GM21717 (cell line): ENCODE measurements around the gene CACNA1S.

Experiments used
- ATAC-seq: cut with Tn5 transposase; IDR thresholded peaks from one replicate; pipeline ENCODE4 v1.9.1; 2021; ENCODE audit warnings: mild to moderate bottlenecking, moderate library complexity; ENCODE audit not compliant: unreplicated experiment

CACNA1S gene

GRCh38 chr1:201140235-201140940 is 28.2 kb upstream of the CACNA1S start:
- ATAC-seq, result no peak

GRCh38 chr1:201139756-201140155 is 27.5 kb upstream of the CACNA1S start:
- ATAC-seq, result no peak

- ATAC-seq, result no peak
Measured at GRCh38 chr1:201139306-201139705, 27.1 kb upstream of the CACNA1S start.

GRCh38 chr1:201138311-201138840 is 26.1 kb upstream of the CACNA1S start:
- ATAC-seq, result no peak

DNA sequence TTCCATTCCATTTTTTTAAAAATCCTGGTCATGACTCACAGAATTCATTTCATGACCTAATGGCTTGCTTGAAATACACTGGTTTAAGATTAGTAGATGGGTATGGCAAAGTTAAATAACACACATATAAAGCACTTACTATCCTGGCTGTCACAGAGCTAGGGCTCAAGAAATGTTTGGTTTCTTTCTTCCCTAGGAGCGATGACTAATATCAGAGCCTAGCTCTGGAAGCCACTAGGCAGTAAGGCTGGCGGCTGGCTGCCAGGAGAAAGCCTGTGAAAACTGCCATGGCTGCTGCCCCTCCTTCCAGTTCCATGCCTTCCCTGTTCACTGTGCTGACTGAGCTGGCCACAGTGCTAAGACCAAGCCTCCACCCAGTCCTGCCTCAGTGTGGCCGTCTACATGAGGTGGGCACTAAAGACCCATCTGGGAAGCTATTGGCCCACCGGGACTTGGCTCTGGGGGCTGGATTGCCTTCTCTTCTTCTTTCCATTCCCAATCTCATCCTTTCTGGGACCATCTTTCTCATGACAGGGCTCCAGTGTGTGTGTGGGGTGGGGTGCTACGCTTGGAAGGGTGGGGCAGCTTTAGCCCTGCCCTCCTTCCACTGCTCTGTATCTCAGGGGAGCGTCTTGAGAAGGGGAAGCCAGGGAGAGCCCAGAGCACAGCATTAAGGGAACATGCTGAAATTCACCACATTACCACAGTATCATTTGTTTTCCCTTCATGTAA is 25.5 kb upstream of the CACNA1S start:
- ATAC-seq, result no peak

DNA sequence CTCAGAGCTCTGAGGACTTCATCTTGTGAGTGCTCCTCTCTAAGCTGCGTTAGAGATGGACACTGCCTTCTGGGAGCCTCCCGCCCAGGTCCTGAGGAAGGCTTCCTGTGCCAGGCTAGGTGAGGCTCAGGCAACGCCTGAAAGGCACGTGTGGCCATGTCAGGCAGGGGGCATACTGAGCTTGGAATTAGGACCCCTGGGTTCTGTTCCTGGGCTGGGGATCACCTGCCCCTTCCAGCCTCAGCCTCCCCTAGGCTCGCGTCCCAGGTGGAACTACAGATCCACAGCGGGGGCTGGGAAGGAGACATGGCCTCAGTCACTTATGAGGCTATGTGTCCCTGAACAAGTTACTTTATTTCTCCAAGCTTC is 24.8 kb upstream of the CACNA1S start:
- ATAC-seq, result no peak

- no peak for ATAC-seq
Measured at GRCh38 chr1:201136355-201137023, 24.3 kb upstream of the CACNA1S start.

DNA sequence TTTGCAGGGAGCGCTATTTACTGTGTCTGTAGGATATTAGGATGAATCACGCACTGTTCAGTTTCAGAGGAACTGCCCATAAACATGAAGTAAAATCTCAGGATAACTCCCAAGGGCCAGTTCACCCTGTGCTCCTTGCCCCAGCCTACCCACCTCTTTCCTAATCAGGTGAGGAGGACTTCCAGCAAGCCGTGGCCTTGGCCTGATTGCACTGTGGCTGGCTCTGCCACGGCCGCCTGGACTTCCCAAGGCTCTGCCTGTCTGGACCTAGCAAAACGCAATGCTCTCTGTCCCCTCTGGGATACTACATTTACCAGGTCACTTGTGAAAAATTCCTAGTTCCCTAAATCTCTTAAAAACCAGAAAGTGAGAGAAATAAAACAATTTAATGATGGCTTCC is 22.2 kb upstream of the CACNA1S start:
- no peak for ATAC-seq

DNA sequence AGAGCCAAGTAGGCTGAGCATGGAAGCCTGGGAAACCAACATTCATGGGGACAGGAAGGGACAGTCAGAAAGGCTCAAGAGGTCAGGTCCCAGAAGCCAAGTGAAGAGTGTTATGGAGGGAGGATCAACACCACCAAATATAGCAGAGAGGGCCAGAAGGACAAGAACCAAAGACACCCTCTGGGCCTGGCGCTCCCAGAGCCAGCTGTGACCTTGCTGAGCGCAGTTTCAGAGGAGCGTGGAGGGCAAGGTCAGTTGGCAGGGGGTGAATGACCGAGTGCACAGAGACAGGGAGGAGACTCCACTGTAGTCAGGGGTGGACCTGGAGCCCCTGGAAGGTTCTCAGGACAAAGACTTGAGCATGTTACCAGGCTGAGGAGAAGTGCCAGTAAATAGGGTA is 19.2 kb upstream of the CACNA1S start:
- no peak for ATAC-seq

- no peak for ATAC-seq
Measured at GRCh38 chr1:201128962-201129361, 16.7 kb upstream of the CACNA1S start.

- no peak for ATAC-seq
Measured at GRCh38 chr1:201128476-201128875, 16.2 kb upstream of the CACNA1S start.

DNA sequence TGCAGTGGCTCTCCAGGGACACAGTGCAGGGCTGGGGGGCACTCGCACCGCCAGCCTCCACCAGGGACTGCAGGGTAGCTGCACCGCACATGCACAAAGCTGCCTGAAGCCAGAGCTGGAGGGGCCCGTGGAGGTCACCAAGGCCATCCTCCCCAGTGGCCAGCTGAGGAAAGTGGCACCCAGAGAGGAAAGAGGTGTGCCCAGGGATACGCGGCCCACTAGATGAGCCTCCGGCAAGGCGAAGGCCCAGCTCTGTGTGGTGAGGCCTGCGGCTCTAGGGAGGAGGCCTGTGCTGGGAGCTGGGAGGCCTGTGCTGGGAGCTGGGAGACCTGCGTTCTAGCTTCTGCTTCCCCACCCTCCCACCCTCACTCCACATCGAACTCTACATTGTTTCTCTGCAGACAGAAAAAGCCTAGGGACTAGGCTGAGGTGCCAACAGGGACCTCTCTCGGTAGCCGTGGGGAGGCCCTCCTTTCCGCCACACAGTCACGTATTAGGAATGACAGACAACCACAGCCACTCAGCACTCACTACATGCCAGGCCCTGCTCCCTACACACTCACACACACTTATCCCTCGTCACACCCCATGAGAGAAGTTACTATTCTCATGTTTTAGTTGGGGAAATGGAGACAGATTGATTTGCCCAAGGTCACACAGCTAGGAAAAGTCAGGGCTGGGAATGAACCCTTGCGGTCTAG is 15.7 kb upstream of the CACNA1S start:
- no peak for ATAC-seq

- no peak for ATAC-seq
Measured at GRCh38 chr1:201126832-201127754, 14.9 kb upstream of the CACNA1S start, which contains the start of gene ASCL5. Gene ASCL5, minus strand, starts transcription at chr1:201127184. Its CDS starts 11,812 bp downstream, at chr1:201115372.

- ATAC-seq, result no peak
Measured at GRCh38 chr1:201126463-201126831, 14.2 kb upstream of the CACNA1S start.

GRCh38 chr1:201125800-201126199 is 13.6 kb upstream of the CACNA1S start:
- ATAC-seq, result no peak

DNA sequence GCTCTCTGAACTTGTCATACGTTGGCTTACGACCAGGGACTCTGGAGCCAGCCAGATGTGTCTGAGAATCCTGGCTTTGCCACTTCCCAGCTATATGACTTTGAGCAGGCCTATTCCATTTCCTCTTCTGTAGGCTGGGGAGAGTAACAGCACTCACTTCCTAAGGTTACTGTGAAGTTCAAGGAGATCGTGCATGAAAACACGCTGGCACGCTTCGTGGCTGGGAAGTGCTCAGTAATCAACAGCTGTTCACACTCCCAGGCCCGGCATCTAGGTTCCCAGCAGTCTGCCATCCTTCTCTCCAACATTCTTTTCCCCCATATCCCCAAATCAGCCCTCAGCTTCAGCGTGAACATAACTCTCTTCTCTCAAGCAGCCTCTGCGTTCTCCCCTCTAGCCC is 12.8 kb upstream of the CACNA1S start:
- ATAC-seq, result no peak

DNA sequence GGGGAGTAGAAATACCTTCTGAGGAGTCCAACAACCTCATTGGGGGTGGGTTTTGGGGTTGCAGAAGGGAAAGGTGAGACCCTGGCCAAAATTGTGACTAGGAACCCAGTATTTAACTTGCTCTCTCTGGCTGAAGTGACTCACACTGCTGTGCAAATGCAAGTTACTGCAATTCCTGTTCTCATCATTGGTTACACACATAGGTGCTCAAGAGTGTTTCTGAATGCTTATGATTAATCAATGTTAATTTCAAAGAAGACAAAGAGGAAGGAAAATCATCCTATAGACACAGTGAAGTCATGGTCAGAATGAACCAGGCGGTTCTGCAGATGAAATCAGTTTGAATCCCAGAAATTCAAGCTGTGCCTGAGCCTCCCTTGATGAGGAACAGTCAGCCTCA is 11.6 kb upstream of the CACNA1S start:
- no peak for ATAC-seq

DNA sequence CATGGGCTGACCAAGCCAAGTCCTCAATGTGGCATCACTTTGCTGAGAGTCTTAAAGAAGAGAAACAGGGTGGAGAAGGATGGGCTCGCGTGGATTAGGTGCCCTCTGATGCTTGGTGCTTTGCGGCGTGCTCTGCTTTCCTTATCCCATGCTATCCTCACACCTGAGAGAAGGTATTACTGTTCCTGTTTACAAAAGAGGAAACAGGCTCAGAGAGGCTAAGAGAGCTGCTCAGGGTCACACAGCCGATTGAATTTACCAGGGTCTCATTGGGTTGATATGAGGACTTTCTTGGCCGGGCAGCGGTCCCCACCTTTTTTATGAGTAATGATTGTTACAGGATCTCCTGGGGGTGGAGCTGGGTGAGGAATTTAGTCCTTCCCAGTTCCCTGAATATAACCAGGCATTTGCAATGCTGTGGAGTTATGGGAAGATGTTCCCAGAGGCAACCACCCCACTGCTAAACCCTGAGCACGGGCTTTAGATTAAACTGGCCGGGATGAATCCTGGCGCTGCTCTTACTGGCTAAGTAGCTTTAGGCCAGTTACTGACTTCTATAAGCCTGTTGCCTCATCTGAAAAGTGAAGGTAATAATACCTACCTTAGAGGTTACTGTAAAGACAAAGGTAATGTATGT is 10.2 kb upstream of the CACNA1S start:
- no peak for ATAC-seq
